ENCODE results near the gene SCGB1A1. TPM values are rescaled to one million over a fixed set of nuclear protein-coding genes. Genes with fewer than 3 reads are reported as not detected.
"Not testable (repeated sequence)": the region's sequence is repeated elsewhere in the genome, so short reads cannot be mapped to it uniquely, and the experiment has no call there.

SCGB1A1 gene
- total RNA-seq, 2 donors from 2014 or later: not detected

GRCh38 chr11:62449451-62449851 is 30.6 kb downstream of the SCGB1A1 start:
- TF ChIP-seq, protein P1, sequence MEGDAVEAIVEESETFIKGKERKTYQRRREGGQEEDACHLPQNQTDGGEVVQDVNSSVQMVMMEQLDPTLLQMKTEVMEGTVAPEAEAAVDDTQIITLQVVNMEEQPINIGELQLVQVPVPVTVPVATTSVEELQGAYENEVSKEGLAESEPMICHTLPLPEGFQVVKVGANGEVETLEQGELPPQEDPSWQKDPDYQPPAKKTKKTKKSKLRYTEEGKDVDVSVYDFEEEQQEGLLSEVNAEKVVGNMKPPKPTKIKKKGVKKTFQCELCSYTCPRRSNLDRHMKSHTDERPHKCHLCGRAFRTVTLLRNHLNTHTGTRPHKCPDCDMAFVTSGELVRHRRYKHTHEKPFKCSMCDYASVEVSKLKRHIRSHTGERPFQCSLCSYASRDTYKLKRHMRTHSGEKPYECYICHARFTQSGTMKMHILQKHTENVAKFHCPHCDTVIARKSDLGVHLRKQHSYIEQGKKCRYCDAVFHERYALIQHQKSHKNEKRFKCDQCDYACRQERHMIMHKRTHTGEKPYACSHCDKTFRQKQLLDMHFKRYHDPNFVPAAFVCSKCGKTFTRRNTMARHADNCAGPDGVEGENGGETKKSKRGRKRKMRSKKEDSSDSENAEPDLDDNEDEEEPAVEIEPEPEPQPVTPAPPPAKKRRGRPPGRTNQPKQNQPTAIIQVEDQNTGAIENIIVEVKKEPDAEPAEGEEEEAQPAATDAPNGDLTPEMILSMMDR (IDR thresholded peaks at IDR 0.05): no peak
- no peak overlapping the region for H3K27ac ChIP-seq

GRCh38 chr11:62449912-62450311 is 31.1 kb downstream of the SCGB1A1 start:
- H3K4me1 ChIP-seq (ENCODE audit: control insufficient read depth in 1 of 2, low read depth in 2 of 2): peaks cover 5 to 15% of the 10 kb centered on the region in 2 donors
- not testable (repeated sequence) for H3K27ac ChIP-seq; ATAC-seq (ENCODE audit: insufficient number of reproducible peaks, low FRiP score, low read depth); H3K27me3 ChIP-seq (replicated peaks; ENCODE audit: insufficient read depth); H3K9me3 ChIP-seq; DNase-seq (ENCODE audit: low spot score); H3K4me3 ChIP-seq; H3K36me3 ChIP-seq

More at GRCh38 chr11:62449451-62449851, 30.6 kb downstream of the SCGB1A1 start:
- Histone ChIP-seq H3K4me3 (no peak overlapping the region), H3K27me3 (replicated peaks; ENCODE audit: insufficient read depth) (no peaks in the 10 kb centered on the region), H3K4me1 (ENCODE audit: control insufficient read depth in 1 of 2, low read depth in 2 of 2) (peaks cover 7 to 20% of the 10 kb centered on the region in 2 donors), H3K36me3 (no peaks in the 10 kb centered on the region), H3K9me3 (no peaks in the 10 kb centered on the region)
- no peak for DNase-seq (ENCODE audit: low spot score)
- ATAC-seq (ENCODE audit: insufficient number of reproducible peaks, low FRiP score, low read depth): no peak

DNA sequence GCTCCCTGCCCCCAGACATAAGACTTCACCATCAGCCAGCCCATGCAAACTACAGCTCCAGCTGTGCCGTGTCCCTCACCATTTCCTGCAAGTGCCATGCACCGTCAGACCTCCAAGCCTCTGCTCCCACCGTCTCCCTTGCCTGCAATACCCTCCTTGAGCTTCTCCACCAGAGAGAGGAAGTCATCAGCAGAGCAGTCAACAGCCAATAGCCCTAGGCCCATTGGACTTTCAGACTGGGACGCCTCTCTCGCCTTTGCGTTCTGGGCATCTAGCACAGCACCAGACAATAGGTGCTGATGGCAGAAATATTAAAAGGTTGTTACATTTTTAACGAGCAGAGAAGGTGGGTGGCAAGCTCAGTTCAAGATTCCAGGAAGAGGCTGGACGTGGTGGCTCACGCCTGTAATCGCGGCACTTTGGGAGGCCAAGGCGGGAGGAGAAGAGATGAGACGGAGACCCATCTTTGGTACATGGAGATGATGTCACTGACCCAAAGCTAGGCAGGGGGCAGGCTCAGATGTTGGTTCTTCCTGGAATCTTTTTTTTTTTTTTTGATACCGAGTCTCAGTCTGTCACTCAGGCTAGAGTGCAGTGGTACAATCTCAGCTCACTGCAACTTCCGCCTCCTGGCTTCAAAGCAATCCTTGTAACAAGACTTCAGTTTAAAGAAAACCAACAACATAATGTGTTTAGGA is 31.9 kb downstream of the SCGB1A1 start:
- Histone ChIP-seq H3K27ac (no peak overlapping the region), H3K4me3 (no peak overlapping the region), H3K9me3 (no peaks in the 10 kb centered on the region), H3K27me3 (replicated peaks; ENCODE audit: insufficient read depth) (no peaks in the 10 kb centered on the region), H3K36me3 (no peaks in the 10 kb centered on the region), H3K4me1 (ENCODE audit: control insufficient read depth in 1 of 2, low read depth in 2 of 2) (peaks cover 0 to 8% of the 10 kb centered on the region in 2 donors)
- TF ChIP-seq, protein P1 (IDR thresholded peaks at IDR 0.05): no peak
- ATAC-seq (ENCODE audit: insufficient number of reproducible peaks, low FRiP score, low read depth): no peak
- no peak for DNase-seq (ENCODE audit: low spot score)

- Histone ChIP-seq H3K4me3 (no peak overlapping the region), H3K27ac (no peak overlapping the region), H3K4me1 (ENCODE audit: control insufficient read depth in 1 of 2, low read depth in 2 of 2) (peaks cover 0 to 2% of the 10 kb centered on the region in 2 donors), H3K9me3 (no peaks in the 10 kb centered on the region), H3K36me3 (no peaks in the 10 kb centered on the region), H3K27me3 (replicated peaks; ENCODE audit: insufficient read depth) (no peaks in the 10 kb centered on the region)
- DNase-seq (ENCODE audit: low spot score) (no peak), ATAC-seq (ENCODE audit: insufficient number of reproducible peaks, low FRiP score, low read depth) (no peak)
- TF ChIP-seq, protein P1 (IDR thresholded peaks at IDR 0.05): no peak
Measured at GRCh38 chr11:62451241-62451621, 32.4 kb downstream of the SCGB1A1 start.

DNA sequence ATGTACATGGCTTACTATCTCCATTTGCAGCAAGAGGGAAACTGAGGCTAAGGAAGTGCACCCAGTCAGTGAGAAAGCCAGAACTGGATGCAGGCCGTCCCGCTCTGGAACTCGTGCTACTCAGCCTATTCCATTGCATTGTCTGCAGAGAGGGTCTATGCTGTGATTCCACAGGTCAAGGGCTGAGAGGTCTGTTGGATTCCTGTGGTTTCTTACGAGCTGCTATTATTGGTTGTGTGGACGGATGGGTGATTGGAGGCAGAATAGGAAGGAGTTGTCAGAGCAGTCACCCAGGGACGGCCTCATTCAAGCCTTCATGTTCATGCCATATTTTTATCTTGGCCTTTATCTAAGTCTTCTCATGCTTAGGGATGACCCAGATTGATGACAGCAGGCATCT is 33.4 kb downstream of the SCGB1A1 start:
- DNase-seq (ENCODE audit: low spot score) (no peak), ATAC-seq (ENCODE audit: insufficient number of reproducible peaks, low FRiP score, low read depth) (no peak)
- no peaks in the 10 kb centered on the region for H3K4me1 ChIP-seq (ENCODE audit: control insufficient read depth in 1 of 2, low read depth in 2 of 2)
- H3K36me3 ChIP-seq: no peaks in the 10 kb centered on the region
- no peaks in the 10 kb centered on the region for H3K27me3 ChIP-seq (replicated peaks; ENCODE audit: insufficient read depth)
- H3K4me3 ChIP-seq: no peak overlapping the region
- H3K27ac ChIP-seq: no peak overlapping the region
- no peaks in the 10 kb centered on the region for H3K9me3 ChIP-seq
- TF ChIP-seq, protein P1 (IDR thresholded peaks at IDR 0.05): no peak
